Stimulated activated CD8-positive, alpha-beta memory T cell treated with anti-CD3 and anti-CD28 coated beads, Interleukin-15, amount 100 ng/mL, for 48 hours (primary cell): ENCODE data around the gene NCK1.

Source experiments
- DNase-seq, 2 donors: peaks; one replicate each; pipeline ENCODE4 v3.0.0-alpha.2; 2020; ENCODE audit warnings: low read depth in 2 of 2

NCK1 gene

GRCh38 chr3:136861890-136862616, at the start of gene NCK1:
TSS of gene NCK1 (plus strand) at chr3:136862208. CDS start at chr3:136928002, 65,794 bp downstream.
- peak; percentile 98 for DNase-seq

GRCh38 chr3:136817448-136817847, 44.6 kb upstream of the NCK1 start:
- no peak for DNase-seq

- peak; percentile 51 to 58 for DNase-seq
These were observed 43.7 kb upstream of the NCK1 start for GRCh38 chr3:136818191-136818768.

GRCh38 chr3:136818769-136819391, 43.1 kb upstream of the NCK1 start, which contains the start of gene SLC35G2:
TSS of gene SLC35G2 (plus strand) at chr3:136819126. CDS start at chr3:136854461, 35,335 bp downstream.
- DNase-seq: peak in 1 of 2 donors; percentile 30

- DNase-seq: no peak
These were observed 42.6 kb upstream of the NCK1 start for GRCh38 chr3:136819392-136819730.

- no peak for DNase-seq
These were observed 42.0 kb upstream of the NCK1 start for GRCh38 chr3:136819731-136820679.

GRCh38 chr3:136831461-136831860, 30.5 kb upstream of the NCK1 start:
- DNase-seq: no peak

- no peak for DNase-seq
These were observed 26.8 kb upstream of the NCK1 start for GRCh38 chr3:136835089-136835812.

- no peak for DNase-seq
These were observed 26.0 kb upstream of the NCK1 start for GRCh38 chr3:136835813-136836510.

GRCh38 chr3:136836511-136837156, 25.4 kb upstream of the NCK1 start:
- no peak for DNase-seq

GRCh38 chr3:136838641-136839555, 23.1 kb upstream of the NCK1 start:
- DNase-seq: no peak

- DNase-seq: no peak
These were observed 22.5 kb upstream of the NCK1 start for GRCh38 chr3:136839556-136839931.

- no peak for DNase-seq
These were observed 21.8 kb upstream of the NCK1 start for GRCh38 chr3:136840252-136840651.

- DNase-seq: no peak
These were observed 19.7 kb upstream of the NCK1 start for GRCh38 chr3:136842294-136842693.

- DNase-seq: no peak
These were observed 17.3 kb upstream of the NCK1 start for GRCh38 chr3:136844724-136845123.

- DNase-seq: no peak
These were observed 9.8 kb upstream of the NCK1 start for GRCh38 chr3:136852180-136852579.

- no peak for DNase-seq
These were observed 5.3 kb upstream of the NCK1 start for GRCh38 chr3:136856665-136857064.

GRCh38 chr3:136858381-136858780, 3.6 kb upstream of the NCK1 start:
- DNase-seq: no peak

GRCh38 chr3:136860541-136860940, 1.5 kb upstream of the NCK1 start:
- no peak for DNase-seq
